KMS-11 (cell line): Measurements from ENCODE around the gene CCSER1.

Experiments used
- H2AFZ ChIP-seq: fragments of 200-600 bp; sonication (generic); 2 replicates; pipeline ENCODE4 v1.6.1; 2016; ENCODE audit warnings: antibody characterized with exemption, mixed run types, low read depth
- H3K27ac ChIP-seq: fragments of 200-600 bp; sonication (generic); 2 replicates; pipeline ENCODE4 v1.6.1; 2016; ENCODE audit warnings: mild to moderate bottlenecking, mixed run types
- H3K27me3 ChIP-seq: fragments of 200-600 bp; sonication (generic); 2 replicates; pipeline ENCODE4 v1.6.1; 2017; ENCODE audit warnings: mild to moderate bottlenecking, low read depth, mixed run types, moderate library complexity; ENCODE audit not compliant: insufficient read depth
- H3K36me3 ChIP-seq: fragments of 200-600 bp; sonication (generic); 2 replicates; pipeline ENCODE4 v1.6.1; 2017; ENCODE audit warnings: mild to moderate bottlenecking, mixed run types; ENCODE audit not compliant: insufficient read depth
- H3K4me1 ChIP-seq: fragments of 200-600 bp; sonication (generic); 2 replicates; pipeline ENCODE4 v1.6.1; 2016; ENCODE audit warnings: mild to moderate bottlenecking, low read depth, mixed run types; ENCODE audit not compliant: poor library complexity, severe bottlenecking
- H3K4me2 ChIP-seq: fragments of 200-600 bp; sonication (generic); 2 replicates; pipeline ENCODE4 v1.7.0; 2016; ENCODE audit warnings: mild to moderate bottlenecking, mixed run types
- H3K4me3 ChIP-seq: fragments of 200-600 bp; sonication (generic); IDR thresholded peaks from 2 replicates; pipeline ENCODE4 v1.6.1; 2017; ENCODE audit warnings: low read depth, low read length, mixed read lengths; ENCODE audit not compliant: insufficient read depth
- H3K79me2 ChIP-seq: fragments of 200-600 bp; sonication (generic); 2 replicates; pipeline ENCODE4 v1.6.1; 2016; ENCODE audit warnings: low read depth, mixed run types; ENCODE audit not compliant: insufficient read depth
- H3K9ac ChIP-seq: fragments of 200-600 bp; sonication (generic); 2 replicates; pipeline ENCODE4 v1.6.1; 2016; ENCODE audit warnings: mild to moderate bottlenecking, mixed run types
- H4K20me1 ChIP-seq: fragments of 200-600 bp; sonication (generic); 2 replicates; pipeline ENCODE4 v1.6.1; 2016; ENCODE audit warnings: mild to moderate bottlenecking, mixed run types; ENCODE audit not compliant: insufficient read depth
- CTCF ChIP-seq: fragments of 200-600 bp; sonication (generic); conservative IDR thresholded peaks from 2 replicates; pipeline ENCODE4 v1.6.1; 2017; ENCODE audit warnings: low read depth, mild to moderate bottlenecking, antibody characterized with exemption, low read length, moderate library complexity, mixed read lengths

The CCSER1 gene

GRCh38 chr4:90542216-90542615 is 415.0 kb downstream of the CCSER1 start:
- Histone ChIP-seq H3K27ac (no peak overlapping the region), H3K9ac (no peak overlapping the region), H3K79me2 (no peaks in the 10 kb centered on the region), H3K36me3 (no peaks in the 10 kb centered on the region), H4K20me1 (no peaks in the 10 kb centered on the region), H3K4me2 (no peak overlapping the region), H2AFZ (no peak overlapping the region), H3K4me1 (peaks cover 13% of the 10 kb centered on the region), H3K27me3 (no peaks in the 10 kb centered on the region), H3K4me3 (no peak overlapping the region)
- no peak for TF ChIP-seq CTCF

GRCh38 chr4:90543419-90544170 is 416.4 kb downstream of the CCSER1 start:
- Histone ChIP-seq H3K9ac (no peak overlapping the region), H2AFZ (no peak overlapping the region), H3K4me1 (peaks cover 15% of the 10 kb centered on the region), H3K79me2 (no peaks in the 10 kb centered on the region), H3K36me3 (no peaks in the 10 kb centered on the region), H3K27ac (no peak overlapping the region), H3K4me3 (no peak overlapping the region), H3K4me2 (no peak overlapping the region), H4K20me1 (no peaks in the 10 kb centered on the region), H3K27me3 (no peaks in the 10 kb centered on the region)
- TF ChIP-seq CTCF = no peak

DNA sequence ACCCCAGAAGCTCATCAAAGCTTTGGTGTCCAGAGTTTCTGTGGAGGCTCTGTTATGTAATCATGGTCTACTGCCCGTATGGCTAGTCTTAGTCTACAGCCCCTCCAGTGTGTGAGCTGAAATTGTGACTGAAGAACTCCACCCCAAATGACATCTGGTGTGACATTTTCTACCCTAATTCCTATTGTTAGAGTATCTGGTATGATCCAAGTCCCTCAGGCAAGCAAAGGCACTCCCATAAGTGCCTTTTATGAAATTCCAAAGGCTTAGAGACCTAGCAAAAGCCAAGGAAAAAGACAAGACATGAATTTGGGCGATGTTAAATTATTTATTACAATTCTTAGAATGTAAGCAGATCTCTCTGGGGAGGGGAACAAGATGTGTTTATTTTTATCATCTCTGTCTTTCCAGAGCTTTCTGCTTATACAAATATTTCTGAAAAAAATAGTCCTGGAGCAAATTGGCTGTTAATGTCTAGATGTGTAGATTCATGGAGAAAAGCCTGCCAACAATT is 417.4 kb downstream of the CCSER1 start:
- Histone ChIP-seq H3K9ac (no peak overlapping the region), H2AFZ (no peak overlapping the region), H3K4me1 (peaks cover 15% of the 10 kb centered on the region), H3K27me3 (no peaks in the 10 kb centered on the region), H3K79me2 (no peaks in the 10 kb centered on the region), H3K4me3 (no peak overlapping the region), H3K4me2 (no peak overlapping the region), H3K36me3 (no peaks in the 10 kb centered on the region), H4K20me1 (no peaks in the 10 kb centered on the region), H3K27ac (no peak overlapping the region)
- no peak for TF ChIP-seq CTCF

- Histone ChIP-seq H3K36me3 (no peaks in the 10 kb centered on the region), H3K27me3 (no peaks in the 10 kb centered on the region), H3K9ac (no peak overlapping the region), H2AFZ (no peak overlapping the region), H3K4me1 (peaks cover 15% of the 10 kb centered on the region), H3K27ac (no peak overlapping the region), H3K79me2 (no peaks in the 10 kb centered on the region), H3K4me3 (no peak overlapping the region), H3K4me2 (no peak overlapping the region), H4K20me1 (no peaks in the 10 kb centered on the region)
- TF ChIP-seq CTCF = no peak
Measured at GRCh38 chr4:90545380-90545779, 418.2 kb downstream of the CCSER1 start.
